COR-L47 (cell line): ENCODE measurements around the gene TMTC4.
A peak's percentile ranks its signal among the peaks of the same experiment; 100 is the strongest.

Experiments
- DNase-seq: peaks from one replicate; lab custom pipeline; 2025; lab: John Stamatoyannopoulos, UW

Gene TMTC4

DNA sequence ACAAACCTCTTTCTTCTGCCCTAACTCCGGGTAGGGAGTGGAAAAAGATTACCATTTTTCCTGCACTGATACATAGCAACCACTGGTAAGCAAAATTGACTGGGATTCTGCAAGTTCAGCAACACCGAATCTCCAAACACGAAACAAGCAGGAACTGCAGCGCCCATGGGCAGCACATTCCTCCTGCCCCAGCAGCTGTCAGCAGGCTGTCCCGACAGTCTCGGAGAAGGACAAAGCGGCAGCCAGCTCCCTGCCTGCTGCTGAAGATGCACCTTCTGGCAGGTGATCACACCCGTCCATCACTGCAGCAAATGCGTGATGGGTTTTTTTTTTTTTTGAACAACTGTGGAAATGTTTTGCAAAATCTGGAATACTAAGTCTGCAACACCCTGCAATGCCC, 6.7 kb downstream of the TMTC4 start:
- no peak for DNase-seq

DNA sequence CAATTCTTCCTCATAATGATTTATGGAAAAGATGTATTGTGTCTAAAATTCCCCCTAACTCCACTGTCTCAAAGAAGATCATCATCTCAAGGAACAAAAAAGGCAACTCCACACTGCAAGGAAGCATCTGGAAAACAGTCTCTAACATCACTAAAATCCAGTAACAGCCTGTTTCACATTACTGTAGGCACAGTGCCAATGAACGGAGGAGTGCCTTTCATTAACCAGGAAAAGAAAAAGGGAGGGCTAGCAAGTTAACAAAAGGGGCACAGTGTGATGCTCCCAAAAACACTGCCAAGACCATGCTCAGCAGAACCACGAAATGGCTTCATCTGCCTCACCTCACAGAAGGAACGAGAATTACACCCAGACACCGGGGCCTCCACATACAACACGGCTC, 8.5 kb downstream of the TMTC4 start:
- DNase-seq: peak; percentile 90

DNA sequence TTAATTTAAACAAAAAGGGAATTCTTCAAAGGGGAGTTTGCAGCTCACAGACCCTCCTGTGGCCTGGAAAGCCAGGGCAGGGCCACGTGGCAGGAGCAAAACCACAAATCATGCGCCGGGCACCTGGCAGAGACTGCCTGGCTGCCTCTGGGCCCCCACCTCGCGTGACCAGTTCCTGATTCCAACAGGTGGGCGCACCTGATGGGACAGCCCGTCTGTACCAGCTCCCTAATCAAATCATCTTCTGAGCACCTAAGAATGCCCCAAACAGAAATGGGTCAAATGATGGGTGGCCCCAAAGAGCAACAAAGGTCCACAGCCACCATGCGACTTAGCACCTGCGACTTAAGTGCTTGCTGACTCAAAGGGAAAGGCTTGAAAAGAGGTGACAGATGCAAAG, 9.2 kb downstream of the TMTC4 start:
- DNase-seq: no peak

DNA sequence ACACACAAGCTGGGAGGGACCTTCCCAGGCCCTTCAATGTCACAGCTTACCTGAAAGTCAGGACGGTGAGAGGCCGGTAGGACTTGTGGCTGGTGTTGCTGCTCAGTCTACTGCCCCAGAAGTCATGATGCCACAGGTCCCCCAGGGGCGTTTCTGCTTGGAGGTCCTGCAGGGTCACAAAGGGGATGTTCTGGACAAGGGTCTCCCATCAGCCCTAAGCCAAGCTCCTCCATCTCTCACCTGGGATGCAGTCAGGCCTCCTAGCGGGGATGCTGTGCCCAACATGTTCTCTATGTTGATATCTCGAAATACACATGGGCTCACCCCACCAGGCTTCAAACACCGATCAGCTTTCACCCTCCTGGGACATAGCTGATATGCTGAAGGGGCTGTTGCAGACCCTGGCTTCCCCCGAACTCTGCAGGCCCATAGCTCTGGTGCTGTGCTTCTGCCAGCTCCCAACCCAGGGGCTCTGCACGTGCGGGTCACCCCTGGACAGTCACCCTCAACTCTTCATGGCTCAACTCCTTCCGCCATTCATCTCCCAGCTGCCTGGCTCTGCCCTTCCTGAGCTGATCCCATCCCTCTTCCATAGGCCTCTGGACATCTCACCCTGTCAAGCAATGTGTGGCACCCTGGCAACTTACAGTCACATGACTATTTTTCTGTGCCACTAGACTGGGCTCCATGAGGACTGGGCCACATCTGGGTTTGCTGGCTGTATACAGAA, 10.3 kb downstream of the TMTC4 start:
- DNase-seq: no peak

DNA sequence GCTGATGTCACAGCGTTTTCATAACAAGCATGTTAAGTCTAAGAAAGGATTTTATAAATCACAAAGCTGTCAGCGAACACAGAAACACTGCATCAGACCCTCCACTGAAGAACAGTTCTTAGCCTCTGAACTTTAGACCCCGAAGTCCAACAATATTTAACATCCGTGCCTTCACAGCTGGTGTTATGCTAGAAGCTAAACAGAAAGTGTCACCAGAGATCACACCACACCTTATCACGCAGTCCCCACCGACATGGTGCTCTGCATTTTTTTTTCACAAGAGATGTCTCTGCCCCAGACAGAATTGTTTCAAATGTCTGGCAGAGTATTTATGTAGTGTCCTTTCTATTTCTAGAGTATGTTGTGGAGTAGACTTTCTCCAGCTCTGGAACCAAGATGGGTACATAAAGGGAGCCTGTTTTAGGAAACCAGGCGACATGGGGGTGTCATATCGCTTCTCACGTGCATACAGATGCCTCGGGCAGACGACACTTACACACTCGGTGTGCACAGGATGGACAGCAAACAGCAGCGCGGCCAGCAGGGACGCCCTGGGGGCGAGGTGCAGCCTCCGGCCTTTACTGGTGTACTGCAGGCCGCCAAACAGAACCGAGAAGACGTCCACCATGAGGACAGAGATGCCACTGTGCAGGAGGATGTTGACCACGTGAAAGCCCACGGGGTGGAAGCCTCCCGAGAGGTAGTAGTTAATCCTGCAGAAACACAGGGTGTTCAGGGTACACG, 12.0 kb downstream of the TMTC4 start:
- DNase-seq: no peak

DNA sequence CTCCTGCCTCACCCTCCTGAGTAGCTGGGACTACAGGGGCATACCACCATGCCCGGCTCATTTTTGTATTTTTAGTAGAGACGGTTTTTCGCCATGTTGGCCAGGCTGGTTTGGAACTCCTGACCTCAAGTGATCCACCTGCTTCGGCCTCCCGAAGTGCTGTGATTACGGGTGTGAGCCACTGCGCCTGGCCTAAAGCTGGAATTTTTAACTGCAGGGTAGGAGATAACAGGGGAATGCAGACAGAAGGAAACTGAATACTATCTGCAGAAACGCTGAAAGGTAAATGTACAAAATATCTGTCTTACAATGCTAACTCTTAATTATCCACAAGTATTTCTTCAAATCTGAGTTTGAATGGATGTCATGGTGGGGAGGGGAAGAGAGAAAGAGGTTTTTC, 13.8 kb downstream of the TMTC4 start:
- DNase-seq: no peak

DNA sequence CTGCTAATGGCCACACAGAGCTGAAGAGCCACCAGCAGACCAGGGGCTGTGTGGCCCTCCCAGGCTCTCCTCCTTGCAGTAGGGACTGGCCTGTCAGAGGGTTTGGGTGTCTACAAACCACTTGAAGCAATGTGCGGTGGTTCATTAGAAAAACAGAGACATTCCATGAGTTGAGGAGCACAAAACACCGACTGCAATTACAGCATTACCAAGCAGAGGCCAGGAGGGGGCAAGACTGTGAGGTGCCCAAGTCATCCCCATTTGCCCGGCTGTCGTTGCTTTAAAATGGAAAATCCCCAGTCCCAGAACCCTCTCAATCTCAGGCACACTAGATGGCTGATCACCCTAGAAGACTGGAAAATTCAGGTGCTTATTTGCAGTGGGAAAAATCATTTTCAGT, 15.0 kb downstream of the TMTC4 start:
- no peak for DNase-seq

DNA sequence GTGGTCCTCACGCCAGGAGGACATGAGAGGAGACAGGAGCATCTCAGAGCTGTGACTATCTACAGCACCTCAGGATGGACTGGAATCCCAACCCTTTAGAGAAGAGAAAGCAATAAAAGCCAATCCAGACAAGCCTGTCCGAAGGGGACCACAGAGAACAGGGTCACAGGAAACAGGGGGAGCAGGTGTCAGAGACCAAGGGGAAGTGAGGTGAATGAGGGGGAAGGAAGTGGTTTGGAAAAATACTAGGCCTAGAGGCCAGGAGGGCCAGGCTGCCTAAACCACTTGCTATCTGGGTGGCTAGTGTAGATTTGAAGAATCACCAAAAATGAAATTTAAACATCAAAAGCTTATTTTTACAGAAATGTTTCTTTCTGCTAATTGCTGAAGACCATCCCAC, 16.2 kb downstream of the TMTC4 start:
- DNase-seq: no peak

DNA sequence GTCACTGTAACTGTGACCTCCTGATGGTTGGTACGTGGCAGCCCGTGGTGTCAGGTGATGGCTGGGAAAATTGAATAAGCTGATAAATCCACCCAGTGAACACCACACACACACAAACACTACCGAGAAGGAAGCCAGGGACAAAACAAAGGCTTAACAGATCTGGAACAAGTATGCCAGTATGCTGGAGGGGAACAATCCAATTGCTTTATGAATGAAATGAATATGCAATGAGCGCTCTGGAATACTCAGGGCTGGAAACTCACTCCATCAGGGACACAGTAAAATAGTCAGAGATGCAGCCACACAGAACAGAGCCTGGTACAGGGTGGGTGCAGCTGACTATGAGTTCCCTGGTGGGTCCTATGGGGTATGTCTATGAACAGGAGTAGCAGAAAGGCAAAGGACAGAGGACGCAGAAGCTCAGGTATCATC, 16.7 kb downstream of the TMTC4 start:
- no peak for DNase-seq

DNA sequence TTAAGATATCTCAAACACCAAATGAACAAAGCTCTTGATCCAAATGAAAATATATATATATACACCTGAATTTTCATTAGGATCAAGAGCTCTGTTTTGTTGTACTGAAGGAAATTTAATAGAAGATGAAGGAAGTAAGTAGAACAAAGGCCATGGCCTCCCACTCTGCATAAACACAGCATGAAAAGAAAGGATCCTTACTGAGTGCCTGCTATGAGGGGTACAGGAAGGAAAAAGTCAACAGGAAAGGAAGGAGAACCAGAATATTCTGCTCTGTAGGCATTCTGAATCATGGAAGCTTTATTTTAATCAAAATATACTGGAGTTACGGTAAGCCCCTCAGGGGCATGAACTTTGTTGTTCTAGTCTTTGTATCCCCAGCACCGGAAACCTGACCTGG, 22.1 kb downstream of the TMTC4 start:
- DNase-seq: no peak

DNA sequence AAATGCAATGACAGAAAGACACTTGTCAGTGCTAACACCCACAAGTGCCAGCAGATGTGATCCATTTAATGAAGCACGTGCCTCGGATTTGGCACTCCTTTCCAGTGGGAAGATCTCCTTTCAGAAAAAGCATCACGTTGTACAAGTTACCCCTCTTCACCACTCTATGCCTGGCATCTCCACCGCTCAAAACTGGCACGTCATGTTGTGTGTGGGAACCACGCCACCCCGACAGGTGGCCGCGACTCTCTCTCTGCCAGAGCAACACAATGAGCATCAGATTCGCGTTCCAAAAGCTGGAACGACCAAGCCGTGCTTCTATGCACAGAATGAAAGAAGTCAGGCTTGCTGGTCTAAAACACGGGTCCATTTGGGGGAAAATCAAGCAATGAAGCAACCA, 24.3 kb downstream of the TMTC4 start:
- DNase-seq: no peak

DNA sequence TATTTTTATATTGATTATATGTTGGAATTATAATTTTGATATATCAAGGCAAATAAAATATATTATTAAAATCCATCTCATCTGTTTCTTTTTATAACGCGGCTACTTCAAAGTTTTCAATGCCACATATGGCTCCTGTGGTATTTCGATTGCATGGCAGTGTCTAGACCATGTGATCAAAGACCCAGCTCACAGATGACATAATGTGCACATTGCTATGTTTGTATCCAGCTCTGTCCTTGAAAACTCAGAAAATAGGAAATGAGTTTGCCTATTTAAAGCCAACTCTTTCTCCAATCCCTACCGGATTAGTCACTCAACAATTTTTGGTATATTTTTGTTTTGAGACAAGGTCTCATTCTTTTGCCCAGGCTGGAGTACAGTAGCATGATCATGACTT, 26.2 kb downstream of the TMTC4 start:
- DNase-seq: no peak

DNA sequence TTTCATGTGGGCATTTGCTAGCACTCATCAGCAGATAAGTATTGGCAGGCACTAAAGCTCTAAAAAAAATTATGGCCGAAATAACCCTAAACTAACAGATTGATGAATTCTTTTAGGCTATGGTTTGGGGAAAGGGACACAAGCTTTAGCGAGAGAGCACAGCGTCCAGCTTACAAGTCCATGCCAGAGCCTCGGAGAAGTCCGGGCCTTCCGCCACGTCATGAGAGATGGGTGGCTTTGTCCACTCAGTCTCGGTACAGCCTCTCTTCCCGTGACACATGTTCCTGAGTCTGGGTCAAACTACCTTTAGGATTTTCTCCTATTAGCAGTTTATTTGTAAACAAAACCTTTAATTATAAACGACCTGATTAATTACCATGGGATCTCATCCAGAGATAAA, 27.7 kb downstream of the TMTC4 start:
- DNase-seq: no peak

DNA sequence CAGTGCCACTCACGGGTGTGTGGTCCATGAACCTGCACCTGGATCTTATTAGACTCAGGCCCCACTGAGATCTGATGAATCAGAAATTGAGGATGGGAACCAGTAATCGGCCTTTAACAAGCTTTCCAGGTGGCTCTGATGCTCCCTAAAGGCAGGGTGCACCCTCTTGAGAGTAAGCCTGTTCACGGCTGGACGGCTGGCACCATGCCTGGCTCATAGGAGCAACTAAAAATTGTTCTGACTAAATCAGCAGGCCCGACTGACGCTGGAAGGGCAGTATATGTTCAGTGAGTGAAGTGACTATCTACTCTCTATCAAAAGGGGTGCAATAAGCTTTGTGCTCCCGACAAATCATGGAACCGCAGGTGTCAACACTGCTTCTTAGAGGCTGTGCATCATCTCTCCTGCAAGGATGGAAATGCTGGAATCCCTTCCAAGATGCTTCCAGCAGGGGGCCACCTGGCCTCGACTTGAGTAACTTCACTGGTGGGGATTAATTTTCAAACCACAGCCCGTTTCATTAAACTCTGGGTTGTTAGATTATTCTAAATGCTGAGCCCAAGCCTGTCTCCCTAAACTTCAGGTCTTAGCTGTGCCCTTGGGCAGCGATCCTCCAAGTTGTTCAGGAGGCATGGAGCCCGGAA, 28.4 kb downstream of the TMTC4 start:
- peak; percentile 69 for DNase-seq

DNA sequence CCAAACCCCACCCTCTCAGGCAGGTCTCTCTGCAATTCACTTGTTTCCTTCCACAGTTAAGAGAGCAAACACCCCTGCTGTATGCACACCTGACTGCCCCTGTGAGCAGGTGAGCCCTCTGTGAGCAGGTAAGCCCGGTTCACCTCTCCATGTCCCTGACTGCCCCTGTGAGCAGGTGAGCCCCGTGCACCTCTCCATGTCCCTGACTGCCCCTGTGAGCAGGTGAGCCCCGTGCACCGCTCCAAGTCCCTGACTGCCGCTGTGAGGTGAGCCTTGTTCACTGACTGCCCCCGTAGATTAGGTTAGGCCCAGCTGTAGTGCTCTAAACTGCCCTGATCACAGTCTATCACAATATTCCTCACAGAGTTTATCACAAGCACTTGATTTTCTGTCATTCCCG, 29.2 kb downstream of the TMTC4 start:
- peak; percentile 72 for DNase-seq

DNA sequence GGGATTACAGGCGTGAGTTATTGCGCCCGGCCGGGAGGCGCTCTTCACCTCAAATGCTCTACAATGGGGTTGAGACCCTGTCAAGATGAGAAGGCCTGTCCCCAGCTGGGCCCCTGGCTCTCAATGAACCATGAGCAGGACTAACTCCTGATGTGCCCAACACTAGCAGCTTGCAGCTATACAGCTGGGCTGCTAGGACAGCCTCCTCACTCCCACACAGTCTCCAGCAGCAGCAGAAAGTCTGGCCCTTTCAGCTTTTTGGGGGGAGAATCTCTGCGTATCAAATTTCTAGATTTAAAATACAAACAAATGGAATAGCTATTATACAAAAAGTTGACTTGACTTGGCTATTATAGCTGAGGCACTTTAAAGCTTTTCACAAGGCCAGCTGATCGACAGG, 30.2 kb downstream of the TMTC4 start:
- DNase-seq: no peak

DNA sequence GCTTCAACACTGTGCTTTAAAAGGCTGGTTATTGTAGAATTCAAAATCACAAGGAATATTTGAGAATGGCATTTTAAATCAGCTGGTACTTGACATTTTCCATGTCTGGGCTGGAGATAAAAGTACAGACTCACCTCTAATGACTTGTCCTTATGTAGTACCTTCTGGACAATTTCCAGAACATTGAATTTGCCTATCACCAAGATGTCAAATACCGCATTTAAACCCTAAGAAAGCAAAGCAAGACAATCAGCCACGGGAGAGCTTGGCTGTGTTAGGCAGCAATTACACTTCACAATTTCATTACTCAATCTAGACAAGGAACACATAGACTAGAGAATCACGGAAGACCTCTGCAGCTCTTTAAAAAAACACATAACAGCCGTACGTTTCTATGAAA, 36.8 kb downstream of the TMTC4 start:
- DNase-seq: no peak

DNA sequence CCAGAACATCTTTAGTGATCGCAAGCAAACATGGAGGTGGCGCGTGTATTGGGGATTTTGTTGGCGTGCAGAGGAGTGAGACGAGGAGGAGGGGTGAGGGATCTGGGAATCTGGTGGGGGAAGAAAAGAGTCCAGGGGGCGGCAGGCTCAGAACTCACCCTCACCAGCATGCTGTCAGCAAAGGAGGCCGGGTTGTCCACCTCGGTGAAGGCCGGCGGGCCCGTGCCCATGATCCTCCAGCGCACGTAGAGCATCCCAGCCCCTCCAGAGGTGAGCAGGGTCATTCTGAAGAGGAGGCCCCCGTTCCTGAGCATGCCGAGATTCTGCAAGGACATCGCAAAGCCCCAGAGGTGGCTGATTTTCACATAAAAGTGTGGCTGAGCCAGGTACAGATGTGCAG, 37.2 kb downstream of the TMTC4 start:
- no peak for DNase-seq

DNA sequence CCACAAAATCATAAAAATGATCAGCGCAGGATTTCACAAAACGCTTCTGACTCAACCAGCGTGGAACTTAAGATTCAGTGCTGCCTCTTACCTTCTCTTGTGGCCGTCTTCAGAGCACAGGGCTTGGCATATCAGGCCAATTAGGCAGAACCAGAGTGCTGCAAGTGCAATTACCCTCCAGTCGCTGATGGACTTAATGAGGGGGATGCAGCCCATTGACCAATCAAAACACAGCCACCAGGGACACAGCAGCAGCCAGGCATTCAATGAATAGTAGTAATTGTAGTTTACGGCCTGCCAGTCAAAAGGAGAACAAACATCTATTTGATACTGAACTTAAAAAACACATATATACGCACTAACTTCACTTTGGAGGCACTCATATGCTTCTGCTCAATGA, 38.2 kb downstream of the TMTC4 start:
- DNase-seq: peak; percentile 94

DNA sequence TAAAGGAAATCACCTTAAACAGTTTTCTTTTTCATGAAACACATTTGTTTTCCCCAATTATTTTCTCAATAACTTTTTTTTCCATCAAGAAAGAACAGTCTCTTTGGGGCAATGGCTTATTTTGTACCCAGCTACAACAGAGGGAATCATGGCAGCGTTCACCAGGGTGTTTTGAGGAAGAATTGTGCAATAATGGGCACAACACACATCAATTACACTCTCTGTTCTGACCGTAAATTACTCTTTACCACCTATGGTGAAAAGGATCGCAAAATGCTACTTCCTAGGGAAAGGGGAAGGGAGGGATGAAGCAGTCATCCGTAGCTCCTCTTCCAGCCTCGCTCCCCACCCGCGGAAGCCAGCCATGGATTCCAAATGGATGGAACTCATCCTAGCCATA, 38.6 kb downstream of the TMTC4 start:
- peak; percentile 75 for DNase-seq

DNA sequence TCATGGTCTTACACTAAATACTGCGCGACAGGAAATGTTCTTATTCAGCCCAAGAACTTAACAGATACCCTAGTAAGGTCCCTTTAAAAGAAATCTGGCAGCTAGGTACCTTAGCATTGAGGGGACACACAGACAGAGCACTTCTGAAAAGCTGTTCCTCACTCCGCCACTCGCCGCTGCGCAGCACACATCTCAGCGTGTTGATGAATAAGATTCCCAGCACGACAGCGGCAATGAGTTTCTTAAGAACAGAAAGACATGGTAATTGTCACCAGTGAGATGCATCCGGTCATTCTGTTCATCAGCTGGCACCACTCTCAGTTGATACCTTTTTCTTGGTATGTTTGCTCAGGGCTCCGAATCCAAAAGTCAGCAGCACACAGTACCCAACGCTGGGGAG, 39.9 kb downstream of the TMTC4 start:
- DNase-seq: no peak

DNA sequence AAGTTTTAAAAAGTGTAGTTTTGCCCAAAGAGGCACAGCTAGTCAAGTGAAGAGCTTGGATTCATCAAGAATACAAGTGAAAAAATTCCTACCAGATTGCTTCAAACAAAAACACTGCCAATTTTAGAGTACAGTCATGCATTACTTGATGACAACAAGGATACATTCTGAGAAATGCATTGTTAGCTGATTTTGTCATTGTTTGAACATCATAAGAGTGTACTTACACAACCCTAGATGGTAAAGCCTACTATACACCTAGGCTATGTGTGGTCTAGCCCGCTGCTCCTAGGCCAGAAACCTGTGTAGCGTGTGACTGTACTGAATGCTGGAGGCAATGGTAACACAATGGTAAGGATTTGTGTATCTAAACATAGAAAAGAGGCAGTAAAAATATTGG, 41.1 kb downstream of the TMTC4 start:
- DNase-seq: no peak

DNA sequence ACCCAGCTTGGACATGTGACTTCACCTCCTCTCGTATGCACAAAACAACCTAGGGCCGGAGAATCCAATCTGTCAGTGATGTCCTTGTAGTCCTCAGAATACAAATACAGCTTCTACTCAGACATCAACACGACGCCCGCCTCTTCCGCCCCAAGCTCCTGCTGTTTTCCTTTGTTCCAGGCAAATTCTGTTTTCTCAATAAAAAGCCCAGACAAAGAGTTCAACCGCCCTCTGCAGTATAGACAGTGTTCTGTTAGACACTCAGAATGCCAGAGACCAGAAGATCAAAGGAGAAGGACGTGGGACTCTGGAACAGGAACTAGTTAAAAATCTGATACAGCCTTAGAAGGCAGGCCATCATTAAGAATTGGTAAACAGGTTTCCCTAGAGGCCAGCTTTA, 44.0 kb downstream of the TMTC4 start:
- DNase-seq: peak; percentile 87
